Stimulated activated CD4-positive, alpha-beta T cell treated with anti-CD3 and anti-CD28 coated beads, Interleukin-15, amount 100 ng/mL, for 1 hour (primary cell): Measurements from ENCODE around the gene CHRNA3.
"Not testable (repeated sequence)": the region's sequence is repeated elsewhere in the genome, so short reads cannot be mapped to it uniquely, and the experiment has no call there.

Experiments
- DNase-seq, 2 donors: peaks; one replicate each; pipeline ENCODE4 v3.0.0-alpha.2; 2020; ENCODE audit warnings: low read depth in 1 of 2, low spot score in 1 of 2

The CHRNA3 gene

DNA sequence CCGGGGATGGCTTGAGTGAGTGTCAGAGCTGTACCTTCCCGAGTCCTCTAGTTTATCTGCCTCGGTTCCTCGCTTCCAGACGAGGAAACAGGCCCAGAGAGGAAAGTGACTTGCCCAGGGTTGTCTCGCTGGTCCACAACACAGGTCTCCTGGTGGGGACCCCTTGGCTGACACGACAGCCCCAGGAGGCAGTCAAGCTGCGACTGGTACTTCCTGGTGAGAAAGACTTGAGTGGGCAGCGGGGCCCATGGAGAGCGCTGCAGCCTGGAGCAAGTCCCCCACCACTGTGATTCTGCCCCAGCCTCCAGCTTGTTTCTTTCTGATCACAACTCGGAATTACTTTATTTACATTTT is 56.1 kb downstream of the CHRNA3 start:
- no peak for DNase-seq

DNA sequence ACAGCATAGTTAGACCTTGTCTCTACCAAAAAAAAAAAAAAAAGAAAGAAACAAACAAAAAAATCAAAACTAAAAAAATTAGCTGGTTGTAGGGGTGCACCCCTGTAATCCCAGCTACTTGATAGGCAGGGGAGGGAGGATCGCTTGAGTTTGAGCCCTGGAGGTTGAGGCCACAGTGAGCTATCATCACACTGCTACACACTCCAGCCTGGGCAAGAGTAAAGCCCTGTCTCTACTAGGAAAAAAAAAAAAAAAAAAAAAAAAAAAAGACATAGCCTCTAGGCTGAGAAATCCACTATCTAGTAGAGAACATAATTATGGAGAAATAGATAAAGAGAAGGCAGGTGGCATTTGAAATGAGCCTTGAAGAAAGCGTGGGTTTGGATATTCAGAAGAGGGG is 57.7 kb downstream of the CHRNA3 start:
- DNase-seq, result no peak

DNA sequence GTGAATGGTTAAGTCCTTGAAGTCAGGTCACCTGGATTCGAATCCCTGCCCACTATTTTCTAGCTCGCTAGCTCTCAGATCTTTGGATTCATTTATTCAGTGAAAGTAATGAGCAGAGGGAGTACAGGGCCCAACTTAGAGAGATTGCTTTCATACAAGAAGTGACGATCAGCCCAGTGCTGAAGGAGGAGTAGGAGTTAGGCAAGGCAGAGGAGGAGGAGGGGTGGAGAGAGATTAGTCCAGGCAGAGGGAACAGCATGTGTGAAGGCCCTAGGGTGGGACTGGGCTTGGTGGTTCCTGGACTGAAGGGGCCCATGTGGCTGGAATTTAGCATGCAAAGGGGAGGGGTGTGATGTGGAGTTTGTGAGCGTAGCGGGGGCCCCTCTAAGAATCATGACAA is 59.3 kb downstream of the CHRNA3 start:
- DNase-seq, result no peak

DNA sequence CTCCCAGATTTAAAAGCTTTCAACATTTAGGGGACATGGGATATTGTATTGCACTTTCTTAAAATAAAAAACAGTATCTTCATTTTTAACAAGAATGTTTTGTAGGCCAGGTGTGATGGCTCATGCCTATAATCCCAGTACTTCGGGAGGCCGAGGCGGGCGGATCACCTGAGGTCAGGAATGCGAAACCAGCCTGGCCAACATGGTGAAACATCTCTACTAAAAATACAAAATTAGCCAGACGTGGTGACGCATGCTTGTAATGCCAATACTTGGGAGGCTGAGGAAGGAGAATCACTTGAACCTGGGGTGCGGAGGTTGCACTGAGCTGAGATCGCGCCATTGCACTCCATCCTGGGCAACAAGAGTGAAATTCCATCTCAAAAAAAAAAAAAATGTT is 60.6 kb downstream of the CHRNA3 start:
- not testable (repeated sequence) for DNase-seq

DNA sequence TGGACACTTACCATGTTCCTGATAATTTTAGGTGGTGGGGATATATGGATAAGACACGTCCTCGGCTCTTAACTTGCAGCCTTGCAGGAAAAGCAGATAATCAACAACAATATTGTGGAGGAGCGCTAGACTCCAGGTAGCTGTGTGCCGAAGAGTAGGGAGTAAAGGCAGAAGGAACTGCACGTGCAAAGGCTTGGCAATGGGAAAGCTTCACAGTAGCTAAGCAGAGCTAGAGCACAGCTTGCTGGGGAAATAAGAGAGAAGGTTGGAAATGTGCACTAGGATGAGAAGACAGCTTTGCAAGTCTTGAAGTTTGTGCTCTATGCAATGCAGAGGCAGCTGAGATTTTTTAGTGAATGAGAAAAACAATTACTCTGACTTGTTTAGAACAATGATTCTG is 68.2 kb downstream of the CHRNA3 start:
- DNase-seq, result no peak

DNA sequence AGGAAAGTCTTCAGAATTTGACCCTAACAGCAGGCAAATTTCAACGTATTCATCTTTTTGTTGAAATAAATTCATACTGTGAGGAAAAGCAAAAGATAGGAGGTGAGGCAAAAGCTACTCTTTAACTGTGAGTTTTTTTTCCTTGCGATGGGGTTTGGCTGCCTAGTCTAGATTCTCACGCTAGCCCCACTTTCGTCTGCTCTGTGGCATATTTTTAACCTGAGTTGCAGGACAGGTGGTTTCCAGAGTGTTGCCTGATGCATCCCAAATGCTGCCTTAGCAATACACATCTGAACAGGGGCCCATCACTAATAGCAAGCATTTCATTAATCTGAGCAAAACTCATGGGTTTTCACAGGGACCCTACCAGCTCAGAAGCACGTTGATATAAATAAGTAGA is 68.9 kb downstream of the CHRNA3 start:
- no peak for DNase-seq

DNA sequence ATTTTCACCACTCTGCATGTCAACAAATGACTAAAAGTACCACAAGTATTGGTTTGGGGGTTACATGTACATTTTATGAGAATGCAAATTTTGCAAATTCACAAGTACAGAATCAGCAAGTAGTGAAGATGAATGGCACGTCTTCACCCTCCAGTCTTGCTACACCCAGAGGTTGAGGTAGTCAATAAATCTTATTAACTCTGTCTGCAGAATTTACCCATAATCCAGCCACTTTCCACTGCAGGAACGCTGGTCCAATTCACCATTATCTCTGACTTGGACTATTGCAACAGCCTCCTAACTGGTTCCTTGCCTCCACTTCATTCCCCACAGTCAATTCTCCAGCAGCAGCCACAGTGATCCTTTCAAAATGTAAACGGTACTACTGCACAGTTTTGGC is 70.0 kb downstream of the CHRNA3 start:
- no peak for DNase-seq

DNA sequence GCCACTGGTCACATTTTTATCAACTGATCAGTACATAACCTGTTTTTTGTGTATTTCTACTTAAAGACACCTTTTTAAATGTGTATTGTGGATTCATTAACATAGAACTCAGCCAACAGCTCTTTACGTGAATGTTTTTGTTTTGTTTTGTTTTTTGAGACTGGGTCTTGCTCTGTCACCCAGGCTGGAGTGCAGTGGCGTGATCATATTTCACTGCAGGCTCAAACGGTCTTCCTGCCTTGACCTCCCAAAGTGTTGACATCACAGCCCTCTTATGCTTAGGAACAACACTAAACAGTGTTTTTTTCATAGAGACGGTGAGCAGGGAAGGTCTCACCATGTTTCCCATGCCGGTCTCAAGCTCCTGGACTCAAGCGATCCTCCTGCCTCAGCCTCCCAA is 70.6 kb downstream of the CHRNA3 start:
- no peak for DNase-seq
